ENCODE measurements around the gene POLR2L.

Gene POLR2L

DNA sequence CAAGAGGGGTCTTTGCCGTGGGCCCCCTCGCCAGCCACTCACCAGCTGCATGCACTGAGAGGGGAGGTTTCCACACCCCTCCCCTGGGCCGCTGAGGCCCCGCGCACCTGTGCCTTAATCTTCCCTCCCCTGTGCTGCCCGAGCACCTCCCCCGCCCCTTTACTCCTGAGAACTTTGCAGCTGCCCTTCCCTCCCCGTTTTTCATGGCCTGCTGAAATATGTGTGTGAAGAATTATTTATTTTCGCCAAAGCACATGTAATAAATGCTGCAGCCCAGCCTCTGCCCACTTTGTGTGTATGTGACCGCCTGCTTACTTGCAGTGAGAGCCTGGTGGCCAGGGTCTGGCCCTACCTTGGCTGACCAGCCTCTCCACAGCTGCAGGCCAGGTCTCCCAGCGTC, 17.4 kb downstream of the POLR2L start:
- no peak for DNase-seq

DNA sequence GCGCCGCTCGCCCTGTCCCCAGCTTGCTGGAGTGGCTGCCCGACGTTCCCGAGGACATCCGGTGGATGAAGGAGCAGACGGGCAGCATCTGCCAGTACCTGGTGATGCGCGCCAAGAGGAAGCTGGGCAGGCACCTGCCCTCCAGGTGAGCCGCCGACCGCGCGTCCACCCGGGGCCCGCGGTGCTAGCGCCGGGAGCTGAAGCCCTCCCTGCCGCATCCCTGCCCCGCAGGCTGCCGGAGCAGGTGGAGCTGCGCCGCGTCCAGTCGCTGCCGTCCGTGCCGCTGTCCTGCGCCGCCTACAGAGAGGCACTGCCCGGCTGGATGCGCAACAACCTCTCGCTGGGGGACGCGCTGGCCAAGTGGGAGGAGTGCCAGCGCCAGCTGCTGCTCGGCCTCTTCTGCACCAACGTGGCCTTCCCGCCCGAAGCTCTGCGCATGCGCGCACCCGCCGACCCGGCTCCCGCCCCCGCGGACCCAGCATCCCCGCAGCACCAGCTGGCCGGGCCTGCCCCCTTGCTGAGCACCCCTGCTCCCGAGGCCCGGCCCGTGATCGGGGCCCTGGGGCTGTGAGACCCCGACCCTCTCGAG, 17.9 kb downstream of the POLR2L start:
- no peak for DNase-seq

DNA sequence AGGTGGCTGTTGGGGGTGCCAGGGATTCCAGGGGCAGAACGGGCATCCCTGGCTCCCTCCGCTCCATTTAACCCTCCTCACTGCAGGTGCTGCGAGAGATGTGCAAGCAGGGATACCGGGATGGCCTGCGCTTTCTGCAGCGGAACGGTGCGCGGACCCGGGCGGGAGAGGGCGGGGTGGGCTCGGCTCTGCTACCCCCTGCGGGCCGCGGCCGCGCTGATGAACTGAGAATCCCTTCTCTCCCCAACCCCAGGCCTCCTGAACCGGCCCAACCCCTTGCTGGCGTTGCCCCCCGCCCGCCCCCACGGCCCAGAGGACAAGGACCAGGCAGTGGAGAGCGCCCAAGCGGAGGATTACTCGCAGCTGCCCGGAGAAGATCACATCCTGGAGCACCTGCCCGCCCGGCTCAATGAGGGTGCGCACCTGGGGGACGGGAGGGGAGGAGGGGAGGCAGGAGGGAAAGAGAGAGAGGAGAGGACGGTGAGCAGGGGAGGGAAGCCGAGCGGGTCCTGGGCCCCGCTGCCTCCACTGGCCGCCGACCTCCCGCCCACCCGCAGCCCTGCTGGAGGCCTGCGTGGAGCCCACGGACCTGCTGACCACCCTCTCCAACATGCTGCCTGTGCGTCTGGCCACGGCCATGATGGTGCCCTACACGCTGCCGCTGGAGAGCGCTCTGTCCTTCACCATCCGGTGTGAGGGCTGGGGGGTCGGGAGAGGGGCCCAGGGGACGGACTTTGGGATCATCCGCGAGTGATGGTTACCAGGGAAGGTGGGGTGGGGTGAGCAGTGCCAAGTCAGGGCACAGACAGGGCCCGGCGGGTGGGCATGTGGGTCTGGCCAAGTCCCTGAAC, 18.7 kb downstream of the POLR2L start:
- no peak for DNase-seq

DNA sequence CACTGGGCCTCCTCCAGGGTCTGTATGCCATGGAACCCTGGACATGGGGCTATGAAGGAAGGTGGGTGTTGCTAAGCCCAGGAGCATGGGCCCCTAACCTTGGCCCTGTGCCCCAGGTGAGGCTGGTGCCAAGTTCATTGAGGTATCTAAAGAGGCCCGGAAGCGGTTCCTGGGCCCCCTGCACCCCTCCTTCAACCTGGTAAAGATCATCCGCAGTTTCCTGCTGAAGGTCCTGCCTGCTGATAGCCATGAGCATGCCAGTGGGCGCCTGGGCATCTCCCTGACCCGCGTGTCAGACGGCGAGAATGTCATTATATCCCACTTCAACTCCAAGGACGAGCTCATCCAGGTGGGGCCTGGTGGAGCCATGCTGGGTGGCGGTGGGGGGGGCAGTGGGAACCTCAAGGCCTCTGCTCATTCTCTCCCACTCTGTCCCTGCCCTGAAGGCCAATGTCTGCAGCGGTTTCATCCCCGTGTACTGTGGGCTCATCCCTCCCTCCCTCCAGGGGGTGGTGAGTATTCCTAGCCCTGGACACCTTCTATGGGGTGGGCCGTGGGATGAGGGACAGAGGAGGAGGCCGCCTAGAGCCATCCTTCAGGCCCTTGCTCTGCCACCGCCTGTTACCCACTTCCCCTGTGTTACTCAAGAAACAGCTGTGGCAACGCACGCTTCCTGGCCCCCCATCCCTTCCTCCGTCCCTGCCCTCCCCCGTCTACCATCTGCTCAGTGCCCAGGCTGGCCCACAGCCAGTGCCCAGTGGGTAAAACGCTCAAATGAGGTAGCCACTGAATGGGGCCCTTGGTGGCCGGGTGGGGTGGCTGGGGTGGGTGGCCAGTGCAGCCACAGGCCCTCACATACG, 20.6 kb downstream of the POLR2L start:
- DNase-seq, result no peak

DNA sequence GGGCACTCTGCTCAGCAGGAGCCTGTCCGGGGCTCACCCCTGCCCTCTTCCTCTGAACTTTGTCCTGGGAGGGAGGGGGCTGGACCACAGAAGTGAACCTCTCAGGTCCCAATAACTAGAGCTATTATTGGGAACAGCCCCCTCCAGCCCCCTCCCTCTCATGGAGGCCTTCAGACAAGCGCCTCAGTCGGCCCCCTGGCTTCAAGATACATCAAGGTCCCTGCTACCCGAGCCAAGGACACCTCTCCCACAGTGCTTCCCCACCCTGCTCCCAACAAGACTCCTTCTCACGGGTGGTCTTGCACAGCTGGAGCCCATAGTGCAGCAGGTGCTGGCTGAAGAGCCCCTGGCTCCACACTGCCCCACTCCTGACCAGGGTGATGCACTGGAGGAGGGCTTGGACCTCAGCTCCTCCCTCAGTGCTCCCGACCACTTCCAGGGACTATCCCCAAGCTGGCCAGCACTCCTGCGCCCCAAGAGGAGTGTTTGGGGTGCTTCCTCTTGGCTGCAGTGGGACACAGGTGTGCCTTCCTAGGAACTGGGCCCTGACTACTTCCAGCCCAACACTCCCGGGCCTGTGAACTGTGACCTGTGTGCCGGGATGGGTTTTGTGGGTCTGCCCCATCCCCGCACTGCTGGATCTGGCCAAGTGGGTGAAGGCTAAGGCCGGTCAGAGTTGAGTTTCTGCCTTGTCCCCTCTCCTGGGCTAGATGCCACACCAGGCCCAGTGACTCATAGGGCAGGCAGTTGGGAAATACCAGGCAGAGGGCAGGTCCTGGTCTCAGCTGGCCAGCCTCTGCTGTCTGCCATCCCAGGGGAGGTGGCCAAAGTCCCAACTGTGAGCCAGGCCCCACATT, 21.4 kb downstream of the POLR2L start:
- no peak for DNase-seq

DNA sequence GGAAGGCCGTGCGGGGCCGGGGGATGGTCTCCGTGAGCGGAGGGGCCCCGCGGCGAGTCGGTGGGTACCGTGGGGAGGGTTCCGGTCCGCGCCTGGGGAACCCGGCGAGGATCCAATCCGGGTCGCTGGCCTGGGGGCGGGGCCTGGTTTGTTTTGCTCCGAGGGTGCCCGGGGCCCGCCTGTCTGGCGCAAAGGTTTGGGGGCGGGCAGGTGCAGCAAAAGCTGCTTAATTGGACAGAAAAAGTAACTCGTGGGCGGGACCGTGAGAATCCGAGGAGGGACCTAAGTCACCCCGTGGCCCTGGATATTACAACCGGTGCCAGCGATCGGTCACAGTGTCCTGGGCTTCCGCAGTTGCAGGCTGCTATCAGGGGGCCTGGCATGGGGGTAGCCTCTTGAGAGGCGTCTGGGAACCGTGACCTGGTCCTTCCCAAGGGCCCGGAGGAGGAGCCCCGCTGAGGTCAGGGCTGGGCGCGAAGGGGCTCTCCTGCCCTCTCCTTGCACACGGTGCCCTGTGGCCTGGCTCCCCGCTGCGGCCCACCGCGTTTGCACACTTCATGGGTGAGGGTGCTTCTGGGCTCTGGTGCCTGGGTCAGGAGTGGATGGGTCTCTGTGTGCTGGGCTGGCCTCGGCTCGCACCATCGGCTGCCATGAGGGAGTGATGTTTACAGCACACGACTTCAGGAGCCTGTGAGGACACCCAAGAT, 22.2 kb downstream of the POLR2L start:
- no peak for DNase-seq

DNA sequence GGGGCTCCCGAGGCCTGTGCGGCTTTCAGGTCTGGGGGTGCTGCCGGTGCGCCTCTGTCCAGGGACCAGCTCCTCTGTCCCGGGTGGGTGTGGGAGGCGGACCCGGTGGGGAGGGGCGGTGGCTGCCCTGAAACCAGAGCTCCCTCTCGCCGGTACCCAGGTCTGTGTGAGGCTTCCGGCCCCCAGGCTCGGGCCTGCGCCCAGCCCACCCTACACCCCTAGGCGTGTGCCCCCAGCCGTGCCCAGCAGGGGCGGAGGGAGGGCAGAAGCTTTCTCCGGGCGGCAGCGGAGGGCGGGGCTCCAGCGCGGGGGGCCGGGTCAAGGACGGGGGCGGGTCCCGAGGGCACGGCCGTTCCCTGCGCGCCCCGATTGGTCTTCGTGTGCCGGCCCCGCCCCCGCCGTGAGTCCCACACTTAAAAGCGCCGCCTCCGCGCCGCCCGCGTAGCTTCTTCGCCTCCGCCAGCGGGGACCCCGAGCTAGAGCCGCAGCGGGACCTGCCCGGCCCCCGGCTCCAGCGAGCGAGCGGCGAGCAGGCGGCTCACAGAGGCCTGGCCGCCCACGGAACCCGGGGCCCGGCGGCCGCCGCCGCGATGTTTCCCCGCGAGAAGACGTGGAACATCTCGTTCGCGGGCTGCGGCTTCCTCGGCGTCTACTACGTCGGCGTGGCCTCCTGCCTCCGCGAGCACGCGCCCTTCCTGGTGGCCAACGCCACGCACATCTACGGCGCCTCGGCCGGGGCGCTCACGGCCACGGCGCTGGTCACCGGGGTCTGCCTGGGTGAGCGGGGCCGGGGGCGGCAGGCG, 23.0 kb downstream of the POLR2L start:
- DNase-seq, result no peak

DNA sequence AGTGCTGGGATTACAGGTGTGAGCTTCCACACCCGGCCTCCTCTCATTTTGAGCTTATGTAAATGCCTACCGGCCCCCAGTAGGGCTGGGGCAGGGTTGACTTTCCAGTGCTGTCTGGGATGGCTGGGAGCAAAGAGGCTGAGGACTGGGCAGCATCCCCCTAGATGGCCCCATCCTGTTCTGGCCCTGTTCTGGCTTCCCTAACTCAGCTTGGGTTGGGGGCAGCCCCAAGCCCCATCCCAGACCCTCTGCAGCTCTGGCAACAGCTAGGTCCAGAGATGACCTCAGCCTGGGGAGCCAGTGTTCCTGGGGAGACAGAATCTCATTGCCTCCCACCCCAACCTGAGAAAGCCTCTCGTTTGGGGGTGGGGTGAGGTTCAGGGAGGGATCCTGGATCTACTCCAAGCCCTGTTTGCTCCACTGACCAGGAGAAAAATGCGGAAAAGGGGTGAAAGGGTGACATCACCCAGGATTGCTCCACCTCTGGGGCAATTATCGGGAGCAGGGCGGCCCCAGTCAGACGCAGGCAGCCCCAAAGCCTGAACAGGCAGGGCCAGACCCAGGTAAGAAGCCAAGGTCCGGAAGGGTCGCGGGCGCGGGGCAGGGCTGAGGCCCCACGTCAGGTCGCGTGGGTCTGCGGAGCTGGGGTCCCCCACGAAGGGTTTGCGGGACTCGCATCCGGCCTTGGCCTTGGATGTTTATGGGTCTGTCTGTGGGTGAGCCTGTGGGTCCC, 23.8 kb downstream of the POLR2L start, which contains the start of gene PNPLA2:
Gene PNPLA2, plus strand, starts transcription at position 519 of the 733 bp plus-strand sequence. CDS start 805 bp downstream, outside the sequence.
- DNase-seq, result no peak

DNA sequence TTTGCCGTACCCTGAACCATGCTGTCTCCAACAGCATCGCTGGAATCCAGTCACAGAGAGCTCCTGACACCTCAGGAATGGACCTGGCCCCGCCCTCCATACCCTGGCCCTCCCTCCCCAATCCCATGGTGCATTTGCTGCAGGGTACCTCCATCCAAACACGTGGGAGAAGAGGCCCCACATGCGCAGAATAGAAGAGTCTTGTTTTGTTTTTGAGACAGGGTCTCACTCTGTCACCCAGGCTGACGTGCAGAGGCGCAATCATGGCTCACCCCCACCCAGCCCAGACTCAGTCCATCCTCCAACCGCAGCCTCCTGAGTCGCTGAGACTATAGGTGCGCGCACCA, 25.9 kb downstream of the POLR2L start:
- no peak for DNase-seq

DNA sequence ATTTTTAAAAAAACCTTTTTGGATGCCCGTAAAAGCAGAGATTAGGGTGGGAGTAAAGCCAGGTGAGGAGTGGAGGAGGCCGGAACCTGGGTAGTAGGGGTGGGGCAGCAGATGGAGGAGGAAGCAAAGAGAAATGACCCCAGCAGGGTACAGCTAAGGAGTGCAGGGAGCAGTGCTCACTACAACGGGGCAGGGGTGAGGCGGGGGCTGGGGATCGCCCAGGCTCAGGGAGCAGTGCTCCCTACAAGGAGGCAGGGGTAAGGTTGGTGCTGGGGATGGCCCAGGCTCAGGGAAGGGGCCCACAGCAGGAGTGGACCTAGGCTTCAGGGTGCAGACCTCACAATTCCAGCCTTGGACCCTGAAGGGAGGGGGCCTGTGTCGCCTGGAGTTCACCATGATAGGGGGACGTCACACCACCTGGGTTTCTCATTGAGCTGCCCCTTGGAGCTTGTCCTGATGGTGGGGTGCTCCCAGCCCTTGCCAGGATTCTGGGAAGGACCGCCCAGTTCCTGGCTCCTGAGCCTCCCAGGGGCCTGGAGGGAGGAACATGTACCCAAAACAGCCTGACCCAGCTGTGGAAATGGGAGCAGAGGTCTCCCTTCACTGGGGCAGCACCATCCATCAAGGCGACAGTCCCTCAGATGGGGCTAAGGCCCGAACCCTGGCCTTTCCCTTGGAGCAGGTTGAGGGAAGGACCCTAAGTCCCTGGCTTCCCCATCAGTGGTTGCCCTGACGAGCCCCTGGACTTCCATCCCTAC, 26.5 kb downstream of the POLR2L start:
- DNase-seq, result no peak

DNA sequence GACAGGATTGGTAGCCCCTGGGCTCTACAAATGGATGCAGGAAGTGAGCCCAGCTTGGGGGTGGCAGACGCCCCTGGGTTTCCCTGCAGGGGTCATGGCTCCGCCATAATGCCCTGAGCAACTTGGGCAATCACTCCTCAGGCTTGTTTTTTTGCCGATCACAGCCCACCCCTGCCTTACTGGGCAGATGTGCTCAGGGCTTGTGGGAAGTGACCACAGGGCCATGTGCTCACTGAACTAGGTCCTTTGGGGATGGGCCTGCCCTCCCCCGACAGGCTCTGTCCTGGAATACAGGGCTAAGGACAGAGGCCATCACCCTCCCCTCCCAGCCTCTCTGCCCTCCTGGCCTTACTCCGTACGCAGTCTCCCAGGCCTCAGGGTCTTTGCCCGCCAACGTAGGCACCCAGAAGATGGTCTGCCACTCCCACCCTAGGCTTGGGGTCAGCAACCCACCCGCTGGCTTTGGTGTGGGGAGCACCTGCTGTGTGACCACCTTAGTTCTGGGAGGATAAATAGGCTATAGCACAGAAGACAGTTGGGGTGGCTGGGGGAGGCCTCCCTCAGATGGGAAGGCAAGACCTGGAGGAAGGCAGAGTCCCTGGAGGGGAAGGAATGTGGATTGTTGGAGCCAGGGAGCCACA, 28.8 kb downstream of the POLR2L start:
- no peak for DNase-seq

DNA sequence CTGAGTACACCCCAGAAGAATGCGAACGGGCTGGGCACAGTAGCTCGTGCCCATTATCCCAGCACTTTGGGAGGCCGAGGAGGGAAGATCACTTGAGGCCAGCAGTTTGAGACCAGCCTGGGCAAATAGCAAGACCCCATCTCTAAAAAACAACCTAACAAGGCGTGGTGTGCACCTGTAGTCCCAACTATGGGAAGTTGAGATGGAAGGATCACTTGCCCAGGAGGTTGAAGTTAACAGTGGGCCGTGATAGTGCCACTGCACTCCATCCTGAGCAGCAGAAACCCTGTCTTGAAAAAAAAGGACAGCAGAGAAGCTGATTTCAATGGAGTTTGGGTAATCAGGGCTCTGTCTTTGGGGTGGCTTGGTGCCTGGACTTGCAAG, 29.3 kb downstream of the POLR2L start:
- no peak for DNase-seq

DNA sequence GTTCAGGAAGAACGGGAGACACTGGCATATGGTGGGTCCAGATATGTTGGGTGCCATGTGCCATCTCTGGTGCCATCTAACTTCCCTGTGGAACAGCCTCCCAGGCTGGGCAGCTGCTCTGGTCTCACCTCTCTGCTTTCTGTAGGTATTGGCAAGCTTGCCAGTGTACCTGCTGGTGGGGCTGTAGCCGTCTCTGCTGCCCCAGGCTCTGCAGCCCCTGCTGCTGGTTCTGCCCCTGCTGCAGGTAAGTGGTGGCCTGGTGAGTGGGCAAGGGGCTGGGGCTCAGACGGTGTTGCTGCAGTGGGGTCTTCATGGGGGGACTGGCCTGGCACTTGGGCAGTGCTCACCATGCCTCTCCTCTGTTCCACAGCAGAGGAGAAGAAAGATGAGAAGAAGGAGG, 29.9 kb downstream of the POLR2L start:
- DNase-seq, result no peak

DNA sequence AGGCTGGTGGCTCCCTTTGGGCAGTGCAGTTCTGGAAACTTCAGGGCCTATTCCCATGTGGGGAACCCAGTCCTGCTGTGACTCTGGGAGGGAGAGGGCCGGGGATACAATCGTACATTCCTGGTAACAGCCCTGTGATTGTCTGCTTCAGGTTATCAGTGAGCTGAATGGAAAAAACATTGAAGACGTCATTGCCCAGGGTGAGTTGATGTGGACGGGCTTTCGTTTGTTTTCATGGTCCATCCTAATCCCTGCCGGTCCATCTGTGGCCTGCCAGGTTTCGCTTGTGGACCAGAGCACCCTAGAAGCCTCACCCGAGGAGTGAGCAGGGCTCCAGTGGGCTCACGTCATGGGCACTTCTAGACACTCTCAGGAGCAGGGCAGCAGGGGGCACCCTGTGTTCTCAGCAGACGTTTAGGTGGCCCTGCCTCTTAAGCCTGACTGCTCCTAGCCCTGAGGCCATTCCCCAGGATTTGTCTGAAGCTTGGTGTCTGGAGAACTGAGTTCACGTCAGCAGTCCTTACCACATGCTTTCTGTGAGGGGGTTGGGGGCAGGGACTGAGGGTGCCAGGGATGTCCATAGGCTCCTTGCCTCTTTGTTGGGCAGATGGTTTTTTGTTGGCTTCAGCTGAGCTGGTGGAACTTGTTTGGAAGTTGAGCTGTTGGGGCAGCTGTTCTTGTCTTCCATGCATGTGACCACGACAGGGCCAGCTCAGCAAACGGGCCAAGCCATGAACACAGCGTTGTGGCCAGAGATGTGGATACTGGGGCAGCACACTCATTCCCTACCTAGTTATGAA, 30.7 kb downstream of the POLR2L start:
- DNase-seq, result no peak

DNA sequence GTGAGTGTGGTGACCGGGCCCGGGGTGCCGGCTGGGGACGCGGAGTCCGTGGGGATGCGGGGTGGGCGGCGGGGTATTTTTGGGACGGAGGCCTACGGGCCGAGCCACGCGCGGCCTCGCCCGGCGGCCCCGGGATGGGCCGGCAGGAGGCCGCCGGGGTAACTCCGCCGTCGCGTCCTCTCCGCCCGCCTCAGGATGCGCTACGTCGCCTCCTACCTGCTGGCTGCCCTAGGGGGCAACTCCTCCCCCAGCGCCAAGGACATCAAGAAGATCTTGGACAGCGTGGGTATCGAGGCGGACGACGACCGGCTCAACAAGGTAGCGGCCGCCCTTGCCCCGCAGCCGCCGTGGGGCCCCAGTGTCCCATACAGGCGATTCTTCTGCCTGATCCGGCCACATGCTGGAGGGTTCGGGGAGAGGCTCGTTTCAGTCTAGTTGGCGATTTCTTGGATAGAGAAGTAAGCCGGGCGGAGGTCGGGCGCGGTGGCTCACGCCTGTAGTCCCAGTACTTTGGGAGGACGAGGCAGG, 32.2 kb downstream of the POLR2L start:
- DNase-seq, result no peak

DNA sequence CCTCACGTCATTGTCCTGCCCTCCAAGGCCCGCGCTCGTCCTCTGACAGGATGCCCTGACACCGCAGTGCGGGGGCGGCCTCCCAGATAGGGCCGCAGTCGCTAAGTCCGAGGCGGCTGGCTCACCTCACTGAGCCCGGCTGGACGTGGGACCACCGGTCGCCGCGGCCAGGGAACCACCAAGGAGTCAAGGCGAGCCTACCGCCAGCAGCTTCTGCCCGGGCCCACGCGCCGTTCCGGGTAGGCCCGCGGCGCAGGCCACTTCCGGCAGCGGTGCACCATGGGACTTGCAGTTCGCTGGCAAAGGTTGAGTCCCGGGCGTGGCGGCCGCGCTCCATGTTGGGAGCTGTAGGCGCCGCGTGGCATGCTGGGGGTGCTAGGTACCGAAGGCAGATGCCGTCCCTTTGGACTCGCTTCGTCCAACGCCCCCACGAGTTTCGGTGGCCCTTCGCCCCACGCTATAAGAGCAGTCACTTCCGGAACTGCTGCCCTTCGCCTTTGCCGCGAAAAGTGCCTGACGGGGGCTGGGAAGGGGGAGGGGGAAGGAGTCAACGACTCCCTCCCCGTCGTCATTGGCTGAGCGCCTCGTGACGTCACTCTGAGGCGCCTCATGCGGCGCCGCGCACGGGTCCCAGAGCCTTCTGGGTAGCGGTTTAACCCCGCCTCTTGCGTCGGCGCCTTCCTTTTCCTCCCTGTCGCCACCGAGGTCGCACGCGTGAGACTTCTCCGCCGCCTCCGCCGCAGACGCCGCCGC, 32.9 kb downstream of the POLR2L start, which contains the start of gene RPLP2:
Gene RPLP2, plus strand, starts transcription at position 681 of the 753 bp plus-strand sequence. CDS start 268 bp downstream, outside the sequence.
- DNase-seq, result peak; percentile 97
